ENCODE measurements around the gene LRRK2. TPM values are rescaled to one million over a fixed set of nuclear protein-coding genes. Genes with fewer than 3 reads are reported as not detected.

The LRRK2 gene
- polyA plus RNA-seq, 2 of the 4 experiments (the other 2 are of a cell fraction): 5.3 to 20.4 TPM

DNA sequence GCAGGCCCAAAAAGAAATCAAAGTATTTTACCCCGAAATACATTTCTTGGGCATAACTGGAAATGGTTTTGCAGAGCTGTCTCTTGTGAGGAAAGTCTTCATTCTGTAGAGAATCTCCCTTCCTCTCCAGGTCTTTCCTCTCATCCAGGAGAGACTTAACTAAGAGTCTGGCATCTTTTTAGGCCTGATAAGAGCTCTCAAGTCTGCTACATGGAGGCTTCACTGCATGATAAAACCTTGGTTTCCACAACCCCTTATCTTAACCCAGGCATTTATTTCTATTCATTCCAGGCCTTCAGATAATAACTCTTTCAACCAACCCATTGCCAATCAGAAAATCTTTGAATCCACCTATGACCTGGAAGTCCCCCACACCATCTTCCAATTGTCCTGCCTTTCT lies 41.1 kb upstream of the LRRK2 start (continued):
- TF ChIP-seq GATA3 (IDR thresholded peaks at IDR 0.05; ENCODE audit: borderline replicate concordance): no peak
- TF ChIP-seq FOXS1 (CRISPR knock-in tag; IDR thresholded peaks at IDR 0.05): no peak

GRCh38 chr12:40184493-40185302 lies 40.1 kb upstream of the LRRK2 start:
- H3K4me1 ChIP-seq: no peaks in the 10 kb centered on the region
- FAIRE-seq (no peak), DNase-seq (ENCODE audit: low read depth in 1 of 2, low spot score in 1 of 2) (no peak), ATAC-seq (no peak)
- no peak overlapping the region for H3K4me2 ChIP-seq
- WGBS (ENCODE audit: missing lambda C conversion rate): 65% methylated on average over 4 of the region's 4 CpGs
- POLR2A ChIA-PET: no interaction called here
- no peak overlapping the region for H3K4me3 ChIP-seq
- H3K9me3 ChIP-seq: no peaks in the 10 kb centered on the region
- TF ChIP-seq KDM5A (IDR thresholded peaks at IDR 0.05) (no peak), HDAC2 (IDR thresholded peaks at IDR 0.05) (no peak), SMC3 (IDR thresholded peaks at IDR 0.05) (no peak), CBX8 (IDR thresholded peaks at IDR 0.05) (no peak), JUNB (IDR thresholded peaks at IDR 0.05) (no peak), HES2 (IDR thresholded peaks at IDR 0.05) (no peak)
- CTCF ChIA-PET: interaction anchor here (1.0 to 1.3 kb wide), 3 partner anchors 9 to 78 kb away, joined by 3 to 4 read pairs (median 3); no protein-coding TSS in a partner anchor
- no peak overlapping the region for H3K27ac ChIP-seq

DNA sequence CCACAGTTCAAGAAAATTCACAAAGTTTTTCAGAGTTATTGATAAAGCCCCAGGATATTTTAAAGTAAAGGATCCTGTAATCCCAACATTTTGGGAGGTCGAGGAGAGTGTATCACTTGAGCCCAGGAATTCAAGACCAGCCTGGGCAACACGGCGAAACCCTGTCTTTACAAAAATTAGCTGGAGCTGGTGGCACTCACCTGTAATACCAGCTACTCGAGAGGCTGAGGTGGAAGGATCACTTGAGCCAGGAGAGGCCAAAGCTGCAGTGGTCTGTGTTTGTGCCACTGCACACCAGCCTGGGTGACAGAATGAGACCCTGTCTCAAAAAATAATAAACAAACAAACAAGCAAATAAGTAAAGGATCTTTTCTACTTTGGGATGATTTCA lies 39.5 kb upstream of the LRRK2 start:
- DNase-seq (ENCODE audit: low read depth in 1 of 2, low spot score in 1 of 2): no peak
- ChIA-PET POLR2A (no interaction called here), CTCF (no interaction called here)
- Histone ChIP-seq H3K4me1 (no peaks in the 10 kb centered on the region), H3K4me2 (no peak overlapping the region), H3K4me3 (no peak overlapping the region), H3K27ac (no peak overlapping the region), H3K9me3 (no peaks in the 10 kb centered on the region)
- no peak for ATAC-seq
- 66% methylated on average over 4 of the region's 4 CpGs for WGBS (ENCODE audit: missing lambda C conversion rate)
- TF ChIP-seq POLR2AphosphoS2 (conservative IDR thresholded peaks at IDR 0.05; ENCODE audit: low read length): no peak
- TF ChIP-seq RNF2 (IDR thresholded peaks at IDR 0.05; ENCODE audit: borderline replicate concordance, low read depth): no peak
- TF ChIP-seq FOSL2 (IDR thresholded peaks at IDR 0.05): no peak
- no peak for TF ChIP-seq FOSL2 (CRISPR knock-in tag; IDR thresholded peaks at IDR 0.05)
- no peak for TF ChIP-seq RAD21 (conservative IDR thresholded peaks at IDR 0.05 in 1 of 2, IDR thresholded peaks at IDR 0.05 in 1 of 2)
- no peak for FAIRE-seq

GRCh38 chr12:40188558-40189320 lies 36.1 kb upstream of the LRRK2 start:
- WGBS (ENCODE audit: missing lambda C conversion rate): 64% methylated on average over 6 of the region's 6 CpGs
- no peak for FAIRE-seq
- no peak for TF ChIP-seq FOSB (CRISPR knock-in tag; IDR thresholded peaks at IDR 0.05)
- no peak for TF ChIP-seq RAD21 (conservative IDR thresholded peaks at IDR 0.05 in 1 of 2, IDR thresholded peaks at IDR 0.05 in 1 of 2)
- TF ChIP-seq EHMT2 (IDR thresholded peaks at IDR 0.05; ENCODE audit: low read depth): no peak
- no peak for TF ChIP-seq HES2 (IDR thresholded peaks at IDR 0.05)
- no peak for TF ChIP-seq RNF2 (IDR thresholded peaks at IDR 0.05; ENCODE audit: borderline replicate concordance, low read depth)
- Histone ChIP-seq H3K9me3 (no peaks in the 10 kb centered on the region), H3K4me3 (no peak overlapping the region), H3K4me2 (no peak overlapping the region), H3K4me1 (no peaks in the 10 kb centered on the region), H3K27ac (no peak overlapping the region)
- POLR2A ChIA-PET: no interaction called here
- CTCF ChIA-PET: no interaction called here
- ATAC-seq: no peak
- no peak for DNase-seq (ENCODE audit: low read depth in 1 of 2, low spot score in 1 of 2)

GRCh38 chr12:40192704-40193255 lies 32.0 kb upstream of the LRRK2 start:
- POLR2A ChIA-PET: no interaction called here
- Histone ChIP-seq H3K4me1 (no peaks in the 10 kb centered on the region), H3K9me3 (no peaks in the 10 kb centered on the region), H3K4me2 (no peak overlapping the region), H3K27ac (no peak overlapping the region), H3K4me3 (no peak overlapping the region)
- CTCF ChIA-PET: no interaction called here
- DNase-seq (ENCODE audit: low read depth in 1 of 2, low spot score in 1 of 2) (no peak), ATAC-seq (no peak), FAIRE-seq (no peak)
- 91% methylated on average over 6 of the region's 6 CpGs for WGBS (ENCODE audit: missing lambda C conversion rate)
- no peak for TF ChIP-seq POLR2AphosphoS2 (conservative IDR thresholded peaks at IDR 0.05; ENCODE audit: low read length)
- TF ChIP-seq, protein P1, sequence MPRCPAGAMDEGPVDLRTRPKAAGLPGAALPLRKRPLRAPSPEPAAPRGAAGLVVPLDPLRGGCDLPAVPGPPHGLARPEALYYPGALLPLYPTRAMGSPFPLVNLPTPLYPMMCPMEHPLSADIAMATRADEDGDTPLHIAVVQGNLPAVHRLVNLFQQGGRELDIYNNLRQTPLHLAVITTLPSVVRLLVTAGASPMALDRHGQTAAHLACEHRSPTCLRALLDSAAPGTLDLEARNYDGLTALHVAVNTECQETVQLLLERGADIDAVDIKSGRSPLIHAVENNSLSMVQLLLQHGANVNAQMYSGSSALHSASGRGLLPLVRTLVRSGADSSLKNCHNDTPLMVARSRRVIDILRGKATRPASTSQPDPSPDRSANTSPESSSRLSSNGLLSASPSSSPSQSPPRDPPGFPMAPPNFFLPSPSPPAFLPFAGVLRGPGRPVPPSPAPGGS (IDR thresholded peaks at IDR 0.05): no peak
- TF ChIP-seq, protein P2, sequence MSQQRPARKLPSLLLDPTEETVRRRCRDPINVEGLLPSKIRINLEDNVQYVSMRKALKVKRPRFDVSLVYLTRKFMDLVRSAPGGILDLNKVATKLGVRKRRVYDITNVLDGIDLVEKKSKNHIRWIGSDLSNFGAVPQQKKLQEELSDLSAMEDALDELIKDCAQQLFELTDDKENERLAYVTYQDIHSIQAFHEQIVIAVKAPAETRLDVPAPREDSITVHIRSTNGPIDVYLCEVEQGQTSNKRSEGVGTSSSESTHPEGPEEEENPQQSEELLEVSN (IDR thresholded peaks at IDR 0.05; ENCODE audit: borderline replicate concordance, low read depth): no peak
- TF ChIP-seq EHF (CRISPR knock-in tag; IDR thresholded peaks at IDR 0.05): no peak
- TF ChIP-seq KDM5A (IDR thresholded peaks at IDR 0.05): no peak
- TF ChIP-seq, protein P3, sequence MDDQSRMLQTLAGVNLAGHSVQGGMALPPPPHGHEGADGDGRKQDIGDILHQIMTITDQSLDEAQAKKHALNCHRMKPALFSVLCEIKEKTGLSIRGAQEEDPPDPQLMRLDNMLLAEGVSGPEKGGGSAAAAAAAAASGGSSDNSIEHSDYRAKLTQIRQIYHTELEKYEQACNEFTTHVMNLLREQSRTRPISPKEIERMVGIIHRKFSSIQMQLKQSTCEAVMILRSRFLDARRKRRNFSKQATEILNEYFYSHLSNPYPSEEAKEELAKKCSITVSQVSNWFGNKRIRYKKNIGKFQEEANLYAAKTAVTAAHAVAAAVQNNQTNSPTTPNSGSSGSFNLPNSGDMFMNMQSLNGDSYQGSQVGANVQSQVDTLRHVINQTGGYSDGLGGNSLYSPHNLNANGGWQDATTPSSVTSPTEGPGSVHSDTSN (IDR thresholded peaks at IDR 0.05): no peak
- TF ChIP-seq JUNB (IDR thresholded peaks at IDR 0.05): no peak
- TF ChIP-seq CHD4 (IDR thresholded peaks at IDR 0.05; ENCODE audit: borderline replicate concordance): no peak
- TF ChIP-seq HOXB13 (CRISPR knock-in tag; IDR thresholded peaks at IDR 0.05; ENCODE audit: low read depth): no peak
- TF ChIP-seq FOSB (CRISPR knock-in tag; IDR thresholded peaks at IDR 0.05): no peak
- no peak for TF ChIP-seq BHLHE40 (IDR thresholded peaks at IDR 0.05; ENCODE audit: low read depth, low read length)

Data from A549 (cell line).